AG10803 (cell line): Measurements from ENCODE around the gene UQCRC1.

Experiments
- DNase-seq: peaks from one replicate; pipeline ENCODE4 v3.0.0; 2010; ENCODE audit warnings: low read depth
- H3K4me3 ChIP-seq: 2 replicates; pipeline ENCODE4 v1.5.1; 2011; ENCODE audit warnings: mild to moderate bottlenecking, low read length, control low read depth
- TF ChIP-seq, protein P1 (sequence below): conservative IDR thresholded peaks from 2 replicates; pipeline ENCODE4 v1.5.1; 2011; ENCODE audit warnings: mild to moderate bottlenecking, low read length, control low read depth, inconsistent platforms

UQCRC1 gene

DNA sequence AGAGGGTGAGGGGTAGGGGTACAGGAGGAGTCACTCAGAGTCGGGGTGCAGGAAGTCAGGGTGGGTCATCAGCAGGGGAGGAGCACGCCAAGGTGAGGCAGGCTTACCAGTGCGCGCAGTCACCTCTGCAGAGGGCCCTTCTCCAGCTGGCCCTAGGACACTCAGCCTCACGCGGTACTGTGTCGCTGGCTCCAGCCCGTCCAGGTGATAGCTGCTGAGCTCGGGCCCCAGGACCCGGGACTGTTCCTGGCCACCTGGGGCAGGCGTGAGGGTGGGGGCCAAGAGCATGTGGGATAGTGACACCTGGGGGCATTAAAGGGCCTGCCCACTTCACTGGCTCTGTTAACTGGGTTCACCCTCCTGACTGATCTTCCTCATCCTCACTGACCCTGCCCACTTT lies 21.8 kb downstream of the UQCRC1 start:
- TF ChIP-seq, protein P1, sequence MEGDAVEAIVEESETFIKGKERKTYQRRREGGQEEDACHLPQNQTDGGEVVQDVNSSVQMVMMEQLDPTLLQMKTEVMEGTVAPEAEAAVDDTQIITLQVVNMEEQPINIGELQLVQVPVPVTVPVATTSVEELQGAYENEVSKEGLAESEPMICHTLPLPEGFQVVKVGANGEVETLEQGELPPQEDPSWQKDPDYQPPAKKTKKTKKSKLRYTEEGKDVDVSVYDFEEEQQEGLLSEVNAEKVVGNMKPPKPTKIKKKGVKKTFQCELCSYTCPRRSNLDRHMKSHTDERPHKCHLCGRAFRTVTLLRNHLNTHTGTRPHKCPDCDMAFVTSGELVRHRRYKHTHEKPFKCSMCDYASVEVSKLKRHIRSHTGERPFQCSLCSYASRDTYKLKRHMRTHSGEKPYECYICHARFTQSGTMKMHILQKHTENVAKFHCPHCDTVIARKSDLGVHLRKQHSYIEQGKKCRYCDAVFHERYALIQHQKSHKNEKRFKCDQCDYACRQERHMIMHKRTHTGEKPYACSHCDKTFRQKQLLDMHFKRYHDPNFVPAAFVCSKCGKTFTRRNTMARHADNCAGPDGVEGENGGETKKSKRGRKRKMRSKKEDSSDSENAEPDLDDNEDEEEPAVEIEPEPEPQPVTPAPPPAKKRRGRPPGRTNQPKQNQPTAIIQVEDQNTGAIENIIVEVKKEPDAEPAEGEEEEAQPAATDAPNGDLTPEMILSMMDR: no peak
- H3K4me3 ChIP-seq: no peak overlapping the region
- DNase-seq: no peak

- TF ChIP-seq, protein P1: no peak
- no peak for DNase-seq
- H3K4me3 ChIP-seq: no peak overlapping the region
Observed at GRCh38 chr3:48585411-48585810, 24.0 kb downstream of the UQCRC1 start.

GRCh38 chr3:48584836-48585235 lies 24.6 kb downstream of the UQCRC1 start:
- H3K4me3 ChIP-seq: no peak overlapping the region
- TF ChIP-seq, protein P1: no peak
- DNase-seq: no peak

GRCh38 chr3:48581621-48582481 lies 27.6 kb downstream of the UQCRC1 start:
- no peak overlapping the region for H3K4me3 ChIP-seq
- TF ChIP-seq, protein P1: no peak

GRCh38 chr3:48576647-48577046 lies 32.8 kb downstream of the UQCRC1 start:
- TF ChIP-seq, protein P1: no peak
- no peak for DNase-seq
- H3K4me3 ChIP-seq: no peak overlapping the region

More at GRCh38 chr3:48581621-48582481, 27.6 kb downstream of the UQCRC1 start:
- DNase-seq: no peak

DNA sequence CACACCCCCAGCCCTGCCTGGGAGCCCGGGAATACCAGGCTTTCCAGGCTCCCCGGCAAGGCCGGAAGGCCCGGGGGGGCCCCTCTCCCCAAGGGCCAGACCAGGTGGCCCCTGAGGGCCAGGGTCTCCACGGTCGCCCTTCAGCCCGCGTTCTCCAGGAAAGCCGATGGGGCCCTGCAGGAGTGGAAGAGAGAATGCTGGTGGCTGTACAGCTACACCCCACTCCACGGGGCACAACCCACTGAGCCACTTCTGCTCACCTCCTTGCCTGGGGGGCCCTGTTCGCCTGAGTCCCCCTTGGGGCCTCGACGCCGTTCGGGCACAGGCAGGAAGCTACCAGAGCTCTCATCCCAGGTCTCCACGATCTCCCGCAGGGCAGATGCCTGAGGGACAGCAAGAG lies 34.1 kb downstream of the UQCRC1 start:
- no peak for DNase-seq
- TF ChIP-seq, protein P1: no peak
- no peak overlapping the region for H3K4me3 ChIP-seq

- no peak for DNase-seq
- no peak overlapping the region for H3K4me3 ChIP-seq
- TF ChIP-seq, protein P1: no peak
Observed at GRCh38 chr3:48573973-48574585, 35.4 kb downstream of the UQCRC1 start.
